GM18499 (cell line): ENCODE results near the gene SLC12A1.

Experiments
- ATAC-seq: cut with Tn5 transposase; IDR thresholded peaks from one replicate; pipeline ENCODE4 v1.9.1; 2021; ENCODE audit warnings: moderate number of reproducible peaks; ENCODE audit not compliant: insufficient read depth, unreplicated experiment

SLC12A1 gene

DNA sequence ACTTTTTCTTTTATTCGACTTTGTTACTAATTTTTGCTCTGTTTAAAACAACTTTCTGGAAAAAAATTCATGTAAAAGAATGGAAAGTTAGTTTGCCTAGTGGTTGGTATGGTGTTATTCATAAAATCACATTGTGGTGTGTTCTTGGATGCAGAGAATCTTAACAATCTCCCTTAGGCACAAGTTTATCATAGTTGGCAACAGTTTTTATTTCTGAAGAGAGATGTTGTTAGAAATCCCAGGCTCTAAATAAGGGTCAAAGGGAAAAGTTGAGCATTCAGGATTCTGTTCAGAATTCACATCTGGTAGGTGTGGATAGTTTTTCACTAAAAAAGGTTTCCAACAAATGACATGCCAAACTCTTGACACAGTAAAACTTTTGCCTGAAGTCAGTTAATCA, 131.5 kb downstream of the SLC12A1 start:
- no peak for ATAC-seq

DNA sequence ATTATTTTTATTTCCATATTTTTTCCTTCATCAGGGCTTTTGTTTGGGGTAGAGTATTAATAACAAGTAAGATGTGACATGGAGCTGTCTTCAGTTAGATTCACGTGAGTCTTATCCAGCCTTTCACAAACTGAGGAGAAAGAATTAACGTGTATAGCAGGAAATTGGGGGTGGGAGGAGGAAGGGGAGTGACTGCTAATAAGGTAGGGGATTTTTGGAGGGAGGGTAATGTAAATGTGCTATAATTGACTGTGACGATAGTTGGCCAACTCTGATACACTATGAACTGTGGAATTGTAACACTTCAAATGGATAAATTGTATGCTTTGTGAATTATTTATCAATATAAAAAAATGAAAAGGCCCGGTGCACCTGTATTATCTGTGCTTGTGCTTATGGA, 134.0 kb downstream of the SLC12A1 start:
- no peak for ATAC-seq

DNA sequence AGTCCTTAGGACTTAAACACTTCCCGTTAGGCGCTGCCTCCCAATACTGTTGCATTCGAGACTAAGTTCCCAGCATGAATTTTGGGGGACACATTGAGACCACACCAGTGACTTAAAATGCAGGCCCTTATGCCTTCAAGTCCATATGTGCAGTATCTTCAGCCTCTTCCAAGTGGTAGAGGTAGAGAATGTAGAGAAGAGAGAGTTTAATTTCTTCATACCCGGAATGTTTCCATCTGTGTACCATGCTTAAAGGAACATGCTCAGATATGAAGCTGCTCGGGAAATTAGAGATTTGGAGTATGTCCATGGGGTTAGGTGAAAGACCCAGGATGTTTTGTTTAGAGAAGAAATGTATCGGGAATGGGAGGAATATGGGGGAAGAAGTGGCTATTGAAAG, 137.8 kb downstream of the SLC12A1 start:
- no peak for ATAC-seq

DNA sequence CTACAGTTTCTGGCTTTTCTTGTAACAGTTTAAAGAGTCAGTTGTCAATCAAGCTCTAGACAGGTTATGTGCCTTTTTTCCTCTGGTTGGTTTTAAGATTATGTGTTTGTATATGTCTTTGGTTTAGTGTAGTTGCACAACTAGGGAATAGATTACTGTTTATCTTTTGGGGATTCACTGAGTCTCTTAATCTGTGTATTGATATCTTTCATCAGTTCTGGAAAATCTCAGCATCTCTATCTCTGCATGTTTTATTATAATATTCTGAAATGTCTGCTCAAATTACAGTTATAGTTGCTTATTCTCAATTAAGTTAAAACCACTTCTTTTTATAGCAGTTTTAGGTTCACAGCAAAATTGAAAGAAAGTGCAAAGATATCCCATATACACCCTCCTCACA, 139.4 kb downstream of the SLC12A1 start:
- ATAC-seq, result no peak

DNA sequence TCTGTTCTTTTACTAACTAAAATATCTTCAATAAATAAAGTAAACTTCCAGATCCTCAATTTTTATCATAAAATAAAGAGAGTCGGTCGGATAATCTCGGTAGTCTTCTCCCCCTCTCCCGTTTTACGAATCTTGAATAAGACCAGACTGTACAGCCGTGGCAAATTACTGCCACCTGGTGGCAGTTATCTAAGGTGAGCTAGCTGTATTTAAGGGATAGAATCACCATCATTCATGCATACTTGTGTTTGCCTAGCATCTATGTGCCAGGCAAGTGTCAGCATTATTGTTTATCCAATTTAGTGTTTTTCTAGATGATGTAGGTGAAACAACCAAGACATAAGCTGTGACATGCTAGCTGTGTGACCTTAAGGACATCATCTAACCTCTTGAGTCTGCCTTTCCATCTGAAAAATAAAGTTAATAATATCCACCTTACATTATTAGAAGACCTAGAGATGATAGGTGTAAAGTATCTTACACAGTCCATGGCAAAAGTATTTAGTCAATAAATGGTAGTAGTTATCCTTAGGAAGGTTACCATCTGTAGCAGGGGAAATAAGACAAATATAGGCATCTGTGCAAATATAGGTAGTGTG, 146.5 kb downstream of the SLC12A1 start:
- no peak for ATAC-seq
